A673 (cell line): ENCODE data around the gene DLG5.

ENCODE experiments used
- CTCF ChIP-seq: fragments of 300-800, 200-600 bp; sonication (generic); conservative IDR thresholded peaks from 2 replicates; pipeline ENCODE4 v1.5.1; 2017; ENCODE audit warnings: low read depth, mild to moderate bottlenecking, antibody characterized with exemption, low read length, moderate library complexity, mixed read lengths
- EZH2 ChIP-seq: fragments of 200-600 bp; sonication (generic); IDR thresholded peaks from 2 replicates; pipeline ENCODE4 v1.6.1; 2017; ENCODE audit warnings: borderline replicate concordance, low read depth, mild to moderate bottlenecking, mixed read lengths, antibody characterized with exemption, low read length; ENCODE audit not compliant: poor library complexity, severe bottlenecking

- TF ChIP-seq CTCF: no peak
- no peak for TF ChIP-seq EZH2
Measured at GRCh38 chr10:77964811-77965210, 38.3 kb upstream of the DLG5 start.
